Smooth muscle cell (in vitro differentiated cells): Measurements from ENCODE around the gene MAP3K14. TPM values are rescaled to one million over a fixed set of nuclear protein-coding genes. Genes with fewer than 3 reads are reported as not detected.

Source experiments
- DNase-seq: peaks from one replicate; lab custom pipeline; 2025; ENCODE audit not compliant: unreplicated experiment; lab: John Stamatoyannopoulos, UW
- H2AFZ ChIP-seq: fragments of 200-600 bp; sonication (generic); 2 replicates; pipeline ENCODE4 v1.6.0; 2016; ENCODE audit warnings: antibody characterized with exemption, low read depth, mild to moderate bottlenecking
- H3F3A ChIP-seq: fragments of 200-600 bp; sonication (generic); 2 replicates; pipeline ENCODE4 v1.6.0; 2017; ENCODE audit warnings: antibody characterized with exemption, low read depth
- H3K27ac ChIP-seq: fragments of 200-600 bp; sonication (generic); 2 replicates; pipeline ENCODE4 v1.5.1; 2016; ENCODE audit warnings: low read depth, mild to moderate bottlenecking
- H3K27me3 ChIP-seq: fragments of 200-600 bp; sonication (generic); 2 replicates; pipeline ENCODE4 v1.6.1; 2016; ENCODE audit warnings: low read depth, mild to moderate bottlenecking
- H3K36me3 ChIP-seq: fragments of 200-600 bp; sonication (generic); 2 replicates; pipeline ENCODE4 v1.5.1; 2016; ENCODE audit warnings: low read depth
- H3K4me1 ChIP-seq: fragments of 200-600 bp; sonication (generic); 2 replicates; pipeline ENCODE4 v1.5.1; 2016; ENCODE audit warnings: low read depth
- H3K4me2 ChIP-seq: fragments of 200-600 bp; sonication (generic); 2 replicates; pipeline ENCODE4 v1.6.0; 2016; ENCODE audit warnings: mild to moderate bottlenecking
- H3K4me3 ChIP-seq: fragments of 200-600 bp; sonication (generic); 2 replicates; pipeline ENCODE4 v1.5.1; 2016; ENCODE audit warnings: mild to moderate bottlenecking
- H3K79me2 ChIP-seq: fragments of 200-600 bp; sonication (generic); 2 replicates; pipeline ENCODE4 v1.6.0; 2016; ENCODE audit warnings: low read depth, mild to moderate bottlenecking
- H3K9ac ChIP-seq: fragments of 200-600 bp; sonication (generic); 2 replicates; pipeline ENCODE4 v1.6.0; 2016; ENCODE audit warnings: low read depth
- H3K9me3 ChIP-seq: fragments of 200-600 bp; sonication (generic); replicated peaks from 2 replicates; pipeline ENCODE4 v1.5.1; 2016; ENCODE audit warnings: low read depth
- H4K20me1 ChIP-seq: fragments of 200-600 bp; sonication (generic); 2 replicates; pipeline ENCODE4 v1.6.0; 2016; ENCODE audit warnings: low read depth
- WGBS: methylation state at CpG from one replicate; pipeline ENCODE4 v1.1.7; 2016; ENCODE audit warnings: low lambda C conversion rate; 5-methylcytosine and 5-hydroxymethylcytosine counted together
- polyA plus RNA-seq: library from polyadenylated mRNA; unstranded; fragments of >200 nt; fragmentation: Nextera tagmentation; extraction: Ambion mirVana; gene quantifications from 2 replicates; pipeline ENCODE4 v1.2.1, GENCODE V29; 2016
- total RNA-seq: library from RNA; depleted of rRNA; stranded (reverse); fragments of >200 nt; gene quantifications from 2 replicates; pipeline ENCODE4 v1.2.3, GENCODE V29; 2014
- TF ChIP-seq, protein P1 (sequence below): fragments of 200-600 bp; sonication (generic); IDR thresholded peaks from 2 replicates; pipeline ENCODE4 v1.5.1; 2017; ENCODE audit warnings: borderline replicate concordance, mild to moderate bottlenecking, antibody characterized with exemption; ENCODE audit not compliant: insufficient read depth, poor library complexity, severe bottlenecking

The MAP3K14 gene
- total and polyA plus RNA-seq, 2 experiments from 2014 or later = 1.7 to 1.8 TPM

DNA sequence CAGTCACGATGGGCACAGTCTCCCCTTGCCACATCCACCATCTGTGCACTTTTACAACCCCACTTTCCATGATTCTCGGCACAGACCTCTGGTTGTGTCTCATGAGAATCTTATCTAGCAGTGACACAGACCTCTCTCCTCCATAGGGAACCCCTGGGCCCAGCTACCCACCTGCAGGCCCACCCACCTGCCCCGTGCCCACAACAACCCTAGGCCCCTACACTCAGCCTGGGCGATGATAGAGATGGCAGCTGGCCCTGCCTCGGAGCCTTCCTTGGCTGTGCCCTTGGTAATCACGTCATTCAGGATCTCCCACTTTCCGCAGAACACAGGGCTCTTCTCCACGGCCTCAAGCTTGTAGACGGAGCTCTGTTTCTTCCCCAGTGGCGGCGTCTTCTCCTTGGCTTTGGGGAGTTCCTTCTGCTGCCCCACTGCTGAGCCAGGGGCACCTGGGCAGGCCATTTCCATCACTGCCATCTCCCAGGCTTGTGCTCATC, 26.5 kb downstream of the MAP3K14 start:
- Histone ChIP-seq H3K4me3 (no peak overlapping the region), H3F3A (peaks cover 17% of the 10 kb centered on the region), H3K4me1 (peaks cover 10% of the 10 kb centered on the region), H3K36me3 (no peaks in the 10 kb centered on the region), H4K20me1 (peaks cover 50% of the 10 kb centered on the region), H3K4me2 (no peak overlapping the region), H3K9me3 (no peaks in the 10 kb centered on the region), H3K79me2 (peaks cover 5% of the 10 kb centered on the region), H3K27ac (no peak overlapping the region), H2AFZ (no peak overlapping the region), H3K27me3 (no peaks in the 10 kb centered on the region), H3K9ac (no peak overlapping the region)
- DNase-seq = no peak
- WGBS = 97% methylated on average over 11 of the region's 11 CpGs
- TF ChIP-seq, protein P1, sequence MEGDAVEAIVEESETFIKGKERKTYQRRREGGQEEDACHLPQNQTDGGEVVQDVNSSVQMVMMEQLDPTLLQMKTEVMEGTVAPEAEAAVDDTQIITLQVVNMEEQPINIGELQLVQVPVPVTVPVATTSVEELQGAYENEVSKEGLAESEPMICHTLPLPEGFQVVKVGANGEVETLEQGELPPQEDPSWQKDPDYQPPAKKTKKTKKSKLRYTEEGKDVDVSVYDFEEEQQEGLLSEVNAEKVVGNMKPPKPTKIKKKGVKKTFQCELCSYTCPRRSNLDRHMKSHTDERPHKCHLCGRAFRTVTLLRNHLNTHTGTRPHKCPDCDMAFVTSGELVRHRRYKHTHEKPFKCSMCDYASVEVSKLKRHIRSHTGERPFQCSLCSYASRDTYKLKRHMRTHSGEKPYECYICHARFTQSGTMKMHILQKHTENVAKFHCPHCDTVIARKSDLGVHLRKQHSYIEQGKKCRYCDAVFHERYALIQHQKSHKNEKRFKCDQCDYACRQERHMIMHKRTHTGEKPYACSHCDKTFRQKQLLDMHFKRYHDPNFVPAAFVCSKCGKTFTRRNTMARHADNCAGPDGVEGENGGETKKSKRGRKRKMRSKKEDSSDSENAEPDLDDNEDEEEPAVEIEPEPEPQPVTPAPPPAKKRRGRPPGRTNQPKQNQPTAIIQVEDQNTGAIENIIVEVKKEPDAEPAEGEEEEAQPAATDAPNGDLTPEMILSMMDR = no peak

DNA sequence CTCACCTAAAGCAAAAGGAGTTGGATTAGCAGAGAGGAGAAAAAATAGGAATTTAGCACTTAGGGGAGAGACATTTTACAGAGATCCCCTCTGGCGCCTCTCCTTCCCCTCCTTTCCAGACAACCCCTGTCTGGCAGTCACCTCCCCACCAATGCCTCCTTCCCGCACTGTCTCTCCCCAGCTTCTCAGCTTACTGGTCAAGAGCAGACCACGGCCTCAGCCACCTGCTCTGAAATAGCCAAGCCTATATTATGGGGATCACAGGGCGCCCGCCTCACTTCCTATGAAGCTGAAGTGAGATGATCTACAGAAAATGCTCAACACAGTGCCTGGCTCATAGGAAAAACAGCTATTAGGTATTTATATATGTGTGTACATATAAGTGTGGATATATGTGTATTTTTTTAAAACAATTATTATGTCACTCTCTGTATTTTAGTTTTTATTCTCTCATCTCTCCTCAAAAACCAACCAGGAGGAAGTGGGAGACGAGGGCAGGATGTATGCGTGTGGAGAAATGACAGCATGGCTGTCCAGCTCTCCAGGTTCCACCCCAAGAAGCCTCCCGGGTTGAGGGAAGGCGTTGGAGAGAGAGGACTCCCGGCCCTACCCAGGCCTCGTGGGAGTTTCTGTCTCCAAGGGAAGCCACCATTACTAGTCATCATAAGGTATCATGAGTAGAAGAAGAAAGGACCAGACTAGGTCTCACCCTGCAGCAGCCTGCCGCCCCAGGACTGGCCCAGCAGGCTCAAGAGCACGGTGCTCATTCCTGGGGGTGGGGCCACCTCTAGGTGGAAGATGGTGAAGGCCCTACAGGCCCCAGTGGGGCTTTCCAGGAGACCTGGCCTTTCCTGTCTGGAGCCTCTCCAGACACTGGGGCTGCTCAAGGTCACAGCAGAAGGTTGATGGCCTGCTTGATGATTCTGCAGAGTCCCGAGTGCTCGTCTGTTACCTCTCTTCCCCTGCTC, 27.2 kb downstream of the MAP3K14 start:
- Histone ChIP-seq H3F3A (peaks cover 10% of the 10 kb centered on the region), H3K9me3 (no peaks in the 10 kb centered on the region), H3K27ac (no peak overlapping the region), H3K4me1 (peaks cover 10% of the 10 kb centered on the region), H3K79me2 (peaks cover 3% of the 10 kb centered on the region), H3K4me2 (no peak overlapping the region), H3K27me3 (no peaks in the 10 kb centered on the region), H3K4me3 (no peak overlapping the region), H3K9ac (no peak overlapping the region), H2AFZ (no peak overlapping the region), H3K36me3 (no peaks in the 10 kb centered on the region), H4K20me1 (peaks cover 42% of the 10 kb centered on the region)
- 93% methylated on average over 15 of the region's 15 CpGs for WGBS
- DNase-seq = no peak
- TF ChIP-seq, protein P1 = no peak

GRCh38 chr17:45288825-45289224, 28.0 kb downstream of the MAP3K14 start:
- Histone ChIP-seq H3K9me3 (no peaks in the 10 kb centered on the region), H3K4me3 (no peak overlapping the region), H4K20me1 (peaks cover 35% of the 10 kb centered on the region), H3K27me3 (no peaks in the 10 kb centered on the region), H3K36me3 (no peaks in the 10 kb centered on the region), H2AFZ (no peak overlapping the region), H3K79me2 (peaks cover 3% of the 10 kb centered on the region), H3F3A (peaks cover 3% of the 10 kb centered on the region), H3K4me2 (no peak overlapping the region), H3K4me1 (peaks cover 3% of the 10 kb centered on the region), H3K27ac (no peak overlapping the region), H3K9ac (no peak overlapping the region)
- WGBS = 92% methylated on average over 10 of the region's 10 CpGs
- TF ChIP-seq, protein P1 = no peak
- no peak for DNase-seq
